Osteocyte (in vitro differentiated cells): ENCODE results near the gene VAMP3. TPM values are rescaled to one million over a fixed set of nuclear protein-coding genes. Genes with fewer than 3 reads are reported as not detected.

Experiments
- DNase-seq: peaks from one replicate; pipeline ENCODE4 v3.0.0; 2021; ENCODE audit warnings: mixed read lengths; ENCODE audit not compliant: unreplicated experiment; ENCODE audit errors: extremely low spot score
- H3K27ac Mint-ChIP-seq: one replicate; pipeline ENCODE4 v1.8.0; 2021; ENCODE audit warnings: mild to moderate bottlenecking, mixed read lengths; ENCODE audit not compliant: unreplicated experiment
- H3K27me3 Mint-ChIP-seq: one replicate; pipeline ENCODE4 v1.8.0; 2021; ENCODE audit warnings: mixed read lengths; ENCODE audit not compliant: unreplicated experiment
- H3K36me3 Mint-ChIP-seq: one replicate; pipeline ENCODE4 v1.8.0; 2021; ENCODE audit warnings: mixed read lengths; ENCODE audit not compliant: unreplicated experiment
- H3K4me1 Mint-ChIP-seq: one replicate; pipeline ENCODE4 v1.8.0; 2021; ENCODE audit warnings: mixed read lengths; ENCODE audit not compliant: unreplicated experiment
- H3K4me3 Mint-ChIP-seq: one replicate; pipeline ENCODE4 v1.8.0; 2021; ENCODE audit warnings: mild to moderate bottlenecking, moderate library complexity, mixed read lengths; ENCODE audit not compliant: unreplicated experiment
- H3K9me3 Mint-ChIP-seq: one replicate; pipeline ENCODE4 v1.8.0; 2021; ENCODE audit warnings: mixed read lengths; ENCODE audit not compliant: unreplicated experiment
- total RNA-seq: library from RNA; stranded (reverse); gene quantifications from 2 replicates; pipeline ENCODE4 v1.2.1, GENCODE V29; 2021
- TF ChIP-seq, protein P1 (sequence below): fragments of 200-600 bp; sonication (generic); IDR thresholded peaks from 2 replicates; pipeline ENCODE4 v1.5.0; 2021; ENCODE audit warnings: antibody characterized with exemption, mild to moderate bottlenecking, moderate library complexity

Gene VAMP3
- total RNA-seq, 1 donor from 2014 or later = 116 TPM

DNA sequence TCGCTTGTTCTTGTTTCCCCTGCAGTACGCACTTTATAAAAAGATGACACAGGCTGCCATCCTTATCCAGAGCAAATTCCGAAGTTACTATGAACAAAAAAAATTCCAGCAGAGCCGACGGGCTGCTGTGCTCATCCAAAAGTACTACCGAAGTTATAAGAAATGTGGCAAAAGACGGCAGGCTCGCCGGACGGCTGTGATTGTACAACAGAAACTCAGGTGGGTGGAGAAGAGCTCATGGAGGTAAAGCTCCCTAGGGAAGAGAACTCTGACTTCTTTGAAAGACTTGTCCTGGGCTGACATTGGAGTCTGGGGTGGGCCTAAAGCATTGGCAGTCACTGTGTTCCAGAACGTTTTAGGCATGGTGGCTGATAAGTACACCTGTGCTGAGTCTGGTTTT is 19.9 kb upstream of the VAMP3 start:
- Mint-ChIP-seq H3K9me3 (no peaks in the 10 kb centered on the region), H3K27ac (no peak overlapping the region), H3K27me3 (no peaks in the 10 kb centered on the region), H3K4me3 (no peak overlapping the region), H3K36me3 (no peaks in the 10 kb centered on the region), H3K4me1 (peaks cover 8% of the 10 kb centered on the region)
- TF ChIP-seq, protein P1, sequence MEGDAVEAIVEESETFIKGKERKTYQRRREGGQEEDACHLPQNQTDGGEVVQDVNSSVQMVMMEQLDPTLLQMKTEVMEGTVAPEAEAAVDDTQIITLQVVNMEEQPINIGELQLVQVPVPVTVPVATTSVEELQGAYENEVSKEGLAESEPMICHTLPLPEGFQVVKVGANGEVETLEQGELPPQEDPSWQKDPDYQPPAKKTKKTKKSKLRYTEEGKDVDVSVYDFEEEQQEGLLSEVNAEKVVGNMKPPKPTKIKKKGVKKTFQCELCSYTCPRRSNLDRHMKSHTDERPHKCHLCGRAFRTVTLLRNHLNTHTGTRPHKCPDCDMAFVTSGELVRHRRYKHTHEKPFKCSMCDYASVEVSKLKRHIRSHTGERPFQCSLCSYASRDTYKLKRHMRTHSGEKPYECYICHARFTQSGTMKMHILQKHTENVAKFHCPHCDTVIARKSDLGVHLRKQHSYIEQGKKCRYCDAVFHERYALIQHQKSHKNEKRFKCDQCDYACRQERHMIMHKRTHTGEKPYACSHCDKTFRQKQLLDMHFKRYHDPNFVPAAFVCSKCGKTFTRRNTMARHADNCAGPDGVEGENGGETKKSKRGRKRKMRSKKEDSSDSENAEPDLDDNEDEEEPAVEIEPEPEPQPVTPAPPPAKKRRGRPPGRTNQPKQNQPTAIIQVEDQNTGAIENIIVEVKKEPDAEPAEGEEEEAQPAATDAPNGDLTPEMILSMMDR = no peak
- DNase-seq = no peak

DNA sequence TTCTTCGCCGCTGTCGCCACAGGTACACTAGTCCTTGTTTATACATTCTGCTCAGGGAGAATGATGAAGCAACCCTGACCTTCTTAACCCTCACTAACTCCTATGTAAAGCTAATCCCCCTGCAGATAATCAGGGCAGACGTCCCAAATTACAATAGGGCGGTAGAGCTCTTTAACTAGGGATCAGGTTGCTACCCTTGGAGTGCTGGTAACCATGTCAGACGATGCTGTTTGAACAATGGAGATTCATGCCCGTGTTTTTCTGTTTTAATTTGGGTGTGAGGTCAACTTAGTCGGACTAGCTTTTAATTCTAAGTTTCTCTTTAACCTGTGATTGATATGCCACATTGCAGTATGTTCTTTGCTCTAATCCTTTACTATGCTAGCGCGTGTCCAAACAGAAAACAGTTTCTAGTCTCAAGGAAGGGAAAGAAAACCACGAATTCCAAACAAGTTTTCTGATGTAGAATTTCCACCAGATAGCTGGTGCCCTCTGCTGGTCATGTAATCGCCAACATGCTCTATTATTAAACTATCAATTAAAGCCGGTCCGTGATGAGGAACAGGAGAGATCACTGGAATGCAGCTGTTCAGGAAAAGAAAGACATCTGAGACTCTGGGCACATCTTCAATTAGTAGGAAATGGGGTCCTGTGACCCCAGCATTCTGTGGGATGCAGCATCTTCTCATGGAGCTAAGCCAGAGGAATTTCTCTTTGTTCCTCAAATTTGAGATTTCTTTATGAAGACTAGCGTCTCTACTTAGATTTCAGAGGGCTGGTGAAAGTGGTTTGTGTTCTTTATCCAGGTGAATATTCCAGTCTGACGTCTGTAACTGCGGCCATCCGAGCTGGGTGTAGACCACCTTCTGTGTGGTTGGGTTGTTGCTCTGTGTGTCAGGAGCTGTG is 18.3 kb upstream of the VAMP3 start:
- peaks cover 8% of the 10 kb centered on the region for H3K4me1 Mint-ChIP-seq
- TF ChIP-seq, protein P1 = peak; percentile 82
- peak overlapping the region; percentile 74 for H3K4me3 Mint-ChIP-seq
- H3K27me3 Mint-ChIP-seq = no peaks in the 10 kb centered on the region
- H3K9me3 Mint-ChIP-seq = no peaks in the 10 kb centered on the region
- no peak for DNase-seq
- no peaks in the 10 kb centered on the region for H3K36me3 Mint-ChIP-seq
- H3K27ac Mint-ChIP-seq = peak overlapping the region; percentile 71

DNA sequence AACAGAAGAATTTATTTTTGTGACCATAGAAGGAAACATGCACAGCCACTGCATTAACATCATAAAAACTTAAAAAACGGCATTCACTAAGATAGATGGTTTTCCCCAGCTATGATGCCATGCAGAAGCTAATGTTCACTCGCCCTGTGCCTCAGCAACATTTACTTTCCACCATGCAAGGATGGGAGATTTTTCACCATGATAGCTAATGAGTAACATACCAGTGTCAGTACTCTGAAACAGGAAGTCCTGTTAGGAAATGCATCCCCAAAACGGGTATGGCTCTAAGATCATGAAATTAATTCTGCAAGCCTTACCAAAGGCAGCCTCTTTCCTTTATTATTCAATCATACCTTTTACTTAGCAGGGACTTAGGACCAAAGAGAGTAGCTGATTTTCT is 17.5 kb upstream of the VAMP3 start:
- H3K4me3 Mint-ChIP-seq = no peak overlapping the region
- H3K4me1 Mint-ChIP-seq = peaks cover 8% of the 10 kb centered on the region
- no peaks in the 10 kb centered on the region for H3K36me3 Mint-ChIP-seq
- TF ChIP-seq, protein P1 = no peak
- H3K9me3 Mint-ChIP-seq = no peaks in the 10 kb centered on the region
- DNase-seq = no peak
- H3K27me3 Mint-ChIP-seq = no peaks in the 10 kb centered on the region
- H3K27ac Mint-ChIP-seq = no peak overlapping the region

DNA sequence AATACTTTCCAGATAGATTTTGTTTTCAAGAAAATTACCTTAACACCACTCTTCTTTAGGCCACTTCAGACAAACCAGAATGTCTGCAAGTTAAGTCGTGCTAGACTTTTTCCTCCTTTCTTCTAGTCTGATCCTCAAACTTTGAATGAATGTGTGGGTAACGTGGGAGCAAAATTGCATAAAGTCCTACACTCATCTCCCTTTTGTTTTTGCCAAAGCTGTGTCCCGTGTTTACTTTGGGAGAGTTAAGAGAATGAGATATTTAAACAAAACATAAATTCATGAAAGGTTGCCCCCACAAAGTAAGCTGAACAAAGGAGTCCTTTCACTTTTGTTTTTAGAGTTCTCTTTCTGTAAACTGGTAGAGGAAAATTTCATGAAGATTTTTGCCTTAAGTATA is 16.9 kb upstream of the VAMP3 start:
- Mint-ChIP-seq H3K9me3 (no peaks in the 10 kb centered on the region), H3K4me3 (no peak overlapping the region), H3K27me3 (no peaks in the 10 kb centered on the region), H3K36me3 (no peaks in the 10 kb centered on the region), H3K27ac (no peak overlapping the region), H3K4me1 (peaks cover 8% of the 10 kb centered on the region)
- no peak for DNase-seq
- TF ChIP-seq, protein P1 = no peak

DNA sequence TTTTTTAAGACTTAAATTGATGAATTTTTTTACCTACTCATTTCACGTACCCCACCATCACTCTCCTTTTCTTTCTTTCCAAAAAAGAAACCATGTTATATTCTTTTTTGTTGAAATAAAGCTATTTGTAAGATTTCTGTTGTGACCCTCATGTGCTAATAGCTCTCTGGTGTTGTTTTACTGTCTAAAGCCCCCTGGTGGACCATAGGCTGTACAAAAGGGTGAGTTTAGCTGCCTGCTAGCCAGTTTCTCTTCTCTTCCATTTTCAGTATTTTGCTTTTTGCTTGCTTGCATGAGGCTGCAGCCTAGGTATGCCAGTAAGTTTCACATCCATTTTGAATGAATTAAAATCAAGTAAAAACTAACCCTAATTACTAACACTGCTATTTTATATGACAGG is 15.6 kb upstream of the VAMP3 start:
- H3K9me3 Mint-ChIP-seq = no peaks in the 10 kb centered on the region
- TF ChIP-seq, protein P1 = peak; percentile 53
- H3K4me3 Mint-ChIP-seq = no peak overlapping the region
- H3K36me3 Mint-ChIP-seq = no peaks in the 10 kb centered on the region
- peaks cover 8% of the 10 kb centered on the region for H3K4me1 Mint-ChIP-seq
- no peak for DNase-seq
- H3K27me3 Mint-ChIP-seq = no peaks in the 10 kb centered on the region
- H3K27ac Mint-ChIP-seq = no peak overlapping the region
